ENCODE results near the gene LRRC7.

Gene LRRC7

GRCh38 chr1:69567652-69568420 is at the start of gene LRRC7:
Gene LRRC7 (plus strand): TSS chr1:69567922. CDS start chr1:69568640, 718 bp downstream.
- FAIRE-seq (no peak), DNase-seq (ENCODE audit: insufficient read length, low spot score) (no peak)

- FAIRE-seq = no peak
Observed at GRCh38 chr1:69519006-69519405, 48.7 kb upstream of the LRRC7 start.

GRCh38 chr1:69520326-69520725 is 47.4 kb upstream of the LRRC7 start:
- FAIRE-seq (no peak), DNase-seq (ENCODE audit: insufficient read length, low spot score) (no peak)

More at GRCh38 chr1:69519006-69519405, 48.7 kb upstream of the LRRC7 start:
- no peak for DNase-seq (ENCODE audit: insufficient read length, low spot score)

GRCh38 chr1:69523032-69523431 is 44.7 kb upstream of the LRRC7 start:
- FAIRE-seq = no peak
- DNase-seq (ENCODE audit: insufficient read length, low spot score) = no peak

- FAIRE-seq = no peak
Observed at GRCh38 chr1:69523461-69523860, 44.3 kb upstream of the LRRC7 start.

GRCh38 chr1:69524015-69524414 is 43.7 kb upstream of the LRRC7 start:
- DNase-seq (ENCODE audit: insufficient read length, low spot score) = no peak
- FAIRE-seq = no peak

More at GRCh38 chr1:69523461-69523860, 44.3 kb upstream of the LRRC7 start:
- no peak for DNase-seq (ENCODE audit: insufficient read length, low spot score)

GRCh38 chr1:69527273-69527672 is 40.4 kb upstream of the LRRC7 start:
- DNase-seq (ENCODE audit: insufficient read length, low spot score) = no peak
- FAIRE-seq = no peak

- DNase-seq (ENCODE audit: insufficient read length, low spot score) (no peak), FAIRE-seq (no peak)
Observed at GRCh38 chr1:69528376-69528775, 39.3 kb upstream of the LRRC7 start.

- DNase-seq (ENCODE audit: insufficient read length, low spot score) = no peak
- no peak for FAIRE-seq
Observed at GRCh38 chr1:69533343-69533742, 34.4 kb upstream of the LRRC7 start.

- FAIRE-seq = no peak
- DNase-seq (ENCODE audit: insufficient read length, low spot score) = no peak
Observed at GRCh38 chr1:69534829-69535228, 32.9 kb upstream of the LRRC7 start.

GRCh38 chr1:69535490-69535889 is 32.2 kb upstream of the LRRC7 start:
- FAIRE-seq (no peak), DNase-seq (ENCODE audit: insufficient read length, low spot score) (no peak)

GRCh38 chr1:69540052-69540451 is 27.7 kb upstream of the LRRC7 start:
- DNase-seq (ENCODE audit: insufficient read length, low spot score) (no peak), FAIRE-seq (no peak)

- no peak for DNase-seq (ENCODE audit: insufficient read length, low spot score)
Observed at GRCh38 chr1:69551476-69552324, 16.0 kb upstream of the LRRC7 start.

GRCh38 chr1:69553726-69554125 is 14.0 kb upstream of the LRRC7 start:
- DNase-seq (ENCODE audit: insufficient read length, low spot score) = no peak
- FAIRE-seq = no peak

More at GRCh38 chr1:69551476-69552324, 16.0 kb upstream of the LRRC7 start:
- no peak for FAIRE-seq

GRCh38 chr1:69568421-69569174 is 876 bp downstream of the LRRC7 start:
- DNase-seq (ENCODE audit: insufficient read length, low spot score) (no peak), FAIRE-seq (no peak)

- no peak for DNase-seq (ENCODE audit: insufficient read length, low spot score)
- FAIRE-seq = no peak
Observed at GRCh38 chr1:69569175-69569541, 1.4 kb downstream of the LRRC7 start.

GRCh38 chr1:69569576-69570328 is 2.0 kb downstream of the LRRC7 start:
- FAIRE-seq (no peak), DNase-seq (ENCODE audit: insufficient read length, low spot score) (no peak)

- DNase-seq (ENCODE audit: insufficient read length, low spot score) = no peak
Observed at GRCh38 chr1:69570356-69570755, 2.6 kb downstream of the LRRC7 start.

GRCh38 chr1:69572921-69573320 is 5.2 kb downstream of the LRRC7 start:
- DNase-seq (ENCODE audit: insufficient read length, low spot score) (no peak), FAIRE-seq (no peak)

More at GRCh38 chr1:69570356-69570755, 2.6 kb downstream of the LRRC7 start:
- FAIRE-seq = no peak

GRCh38 chr1:69573911-69574310 is 6.2 kb downstream of the LRRC7 start:
- no peak for FAIRE-seq
- DNase-seq (ENCODE audit: insufficient read length, low spot score) = no peak

Measured in GM19239 (cell line).